Fibroblast of mammary gland (primary cell): Measurements from ENCODE around the gene RBM15.

ENCODE experiments used
- DNase-seq: peaks from one replicate; pipeline ENCODE4 v3.0.0-alpha.2; 2010; ENCODE audit warnings: low read depth
- H3K4me3 ChIP-seq: 2 replicates; pipeline ENCODE4 v1.5.1; 2011; ENCODE audit warnings: low read depth, mild to moderate bottlenecking, low read length, moderate library complexity; ENCODE audit not compliant: control insufficient read depth
- TF ChIP-seq, protein P1 (sequence below): conservative IDR thresholded peaks from 2 replicates; pipeline ENCODE4 v1.5.1; 2011; ENCODE audit warnings: low read depth, low read length, inconsistent platforms; ENCODE audit not compliant: control insufficient read depth, insufficient read depth

Gene RBM15, protein sequence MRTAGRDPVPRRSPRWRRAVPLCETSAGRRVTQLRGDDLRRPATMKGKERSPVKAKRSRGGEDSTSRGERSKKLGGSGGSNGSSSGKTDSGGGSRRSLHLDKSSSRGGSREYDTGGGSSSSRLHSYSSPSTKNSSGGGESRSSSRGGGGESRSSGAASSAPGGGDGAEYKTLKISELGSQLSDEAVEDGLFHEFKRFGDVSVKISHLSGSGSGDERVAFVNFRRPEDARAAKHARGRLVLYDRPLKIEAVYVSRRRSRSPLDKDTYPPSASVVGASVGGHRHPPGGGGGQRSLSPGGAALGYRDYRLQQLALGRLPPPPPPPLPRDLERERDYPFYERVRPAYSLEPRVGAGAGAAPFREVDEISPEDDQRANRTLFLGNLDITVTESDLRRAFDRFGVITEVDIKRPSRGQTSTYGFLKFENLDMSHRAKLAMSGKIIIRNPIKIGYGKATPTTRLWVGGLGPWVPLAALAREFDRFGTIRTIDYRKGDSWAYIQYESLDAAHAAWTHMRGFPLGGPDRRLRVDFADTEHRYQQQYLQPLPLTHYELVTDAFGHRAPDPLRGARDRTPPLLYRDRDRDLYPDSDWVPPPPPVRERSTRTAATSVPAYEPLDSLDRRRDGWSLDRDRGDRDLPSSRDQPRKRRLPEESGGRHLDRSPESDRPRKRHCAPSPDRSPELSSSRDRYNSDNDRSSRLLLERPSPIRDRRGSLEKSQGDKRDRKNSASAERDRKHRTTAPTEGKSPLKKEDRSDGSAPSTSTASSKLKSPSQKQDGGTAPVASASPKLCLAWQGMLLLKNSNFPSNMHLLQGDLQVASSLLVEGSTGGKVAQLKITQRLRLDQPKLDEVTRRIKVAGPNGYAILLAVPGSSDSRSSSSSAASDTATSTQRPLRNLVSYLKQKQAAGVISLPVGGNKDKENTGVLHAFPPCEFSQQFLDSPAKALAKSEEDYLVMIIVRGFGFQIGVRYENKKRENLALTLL

DNA sequence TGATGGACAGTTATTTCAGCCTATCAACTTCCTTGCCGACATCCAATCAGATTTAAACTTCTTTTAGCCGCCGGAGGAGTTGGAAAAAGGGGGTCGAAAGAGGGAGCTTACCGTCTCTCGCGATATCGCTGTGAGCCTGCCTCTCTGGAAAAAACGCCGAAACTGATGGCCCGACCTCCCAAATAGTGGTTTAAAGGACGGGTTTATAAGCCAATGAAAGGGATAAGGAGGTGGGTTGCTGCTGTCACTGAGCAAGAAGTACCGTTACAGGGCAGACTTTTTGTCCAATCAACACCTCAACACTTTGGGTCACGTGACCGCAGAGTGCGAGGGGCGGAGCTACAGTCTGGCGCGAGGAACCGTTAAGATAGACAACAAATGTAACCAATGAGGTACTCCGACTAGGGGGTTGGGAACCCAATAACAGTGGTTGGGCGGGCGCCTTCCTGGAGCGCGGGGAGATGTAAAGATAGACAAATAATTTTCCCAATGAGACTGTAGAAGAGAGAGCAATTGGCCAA lies at the start of gene RBM15:
RBM15 (plus strand) TSS at position 492 of the 521 bp plus-strand sequence; CDS start at position 521, 29 bp downstream.
- TF ChIP-seq, protein P1, sequence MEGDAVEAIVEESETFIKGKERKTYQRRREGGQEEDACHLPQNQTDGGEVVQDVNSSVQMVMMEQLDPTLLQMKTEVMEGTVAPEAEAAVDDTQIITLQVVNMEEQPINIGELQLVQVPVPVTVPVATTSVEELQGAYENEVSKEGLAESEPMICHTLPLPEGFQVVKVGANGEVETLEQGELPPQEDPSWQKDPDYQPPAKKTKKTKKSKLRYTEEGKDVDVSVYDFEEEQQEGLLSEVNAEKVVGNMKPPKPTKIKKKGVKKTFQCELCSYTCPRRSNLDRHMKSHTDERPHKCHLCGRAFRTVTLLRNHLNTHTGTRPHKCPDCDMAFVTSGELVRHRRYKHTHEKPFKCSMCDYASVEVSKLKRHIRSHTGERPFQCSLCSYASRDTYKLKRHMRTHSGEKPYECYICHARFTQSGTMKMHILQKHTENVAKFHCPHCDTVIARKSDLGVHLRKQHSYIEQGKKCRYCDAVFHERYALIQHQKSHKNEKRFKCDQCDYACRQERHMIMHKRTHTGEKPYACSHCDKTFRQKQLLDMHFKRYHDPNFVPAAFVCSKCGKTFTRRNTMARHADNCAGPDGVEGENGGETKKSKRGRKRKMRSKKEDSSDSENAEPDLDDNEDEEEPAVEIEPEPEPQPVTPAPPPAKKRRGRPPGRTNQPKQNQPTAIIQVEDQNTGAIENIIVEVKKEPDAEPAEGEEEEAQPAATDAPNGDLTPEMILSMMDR = no peak
- peak within 1 kb of the TSS; percentile 99 for H3K4me3 ChIP-seq
- peak; percentile 100 for DNase-seq

DNA sequence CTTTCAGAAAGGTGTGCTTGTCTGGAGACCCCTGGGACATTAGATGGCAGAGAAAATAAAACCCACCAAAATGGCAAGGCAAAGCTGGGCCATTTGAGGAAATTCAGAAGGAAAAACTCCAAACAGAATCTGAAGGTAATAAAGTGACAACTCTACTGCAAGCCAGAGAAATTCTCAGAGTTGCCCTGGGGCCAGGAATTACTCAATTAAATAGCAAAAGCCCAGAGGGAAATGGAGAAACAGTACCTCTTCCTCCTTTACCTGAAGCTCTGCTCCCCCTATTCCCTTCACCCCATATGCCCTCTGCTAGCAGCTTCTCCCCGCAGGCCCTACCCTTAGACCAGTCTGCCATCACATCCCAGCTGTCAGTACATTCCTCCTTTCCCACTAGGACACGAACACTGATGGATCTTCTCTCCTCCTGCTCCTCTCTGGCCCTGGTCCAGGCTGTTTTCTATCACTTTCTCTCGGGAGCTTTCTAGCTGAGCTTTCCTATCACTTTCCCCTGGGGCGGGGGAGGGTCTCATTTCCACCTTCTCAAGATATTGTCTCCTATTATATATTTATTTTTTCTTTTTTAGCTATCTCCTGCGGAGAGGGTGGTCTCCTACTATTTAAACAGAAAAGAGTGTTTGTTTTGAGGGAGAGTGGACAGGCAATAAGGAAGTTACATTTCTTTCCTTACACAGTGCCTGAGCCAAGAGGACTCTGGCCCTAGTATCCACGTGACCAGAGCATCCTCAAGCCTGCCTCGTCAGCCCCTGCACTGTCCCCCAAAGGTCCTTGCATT lies 47.7 kb upstream of the RBM15 start:
- H3K4me3 ChIP-seq = no peak overlapping the region
- DNase-seq = no peak
- TF ChIP-seq, protein P1 = no peak

DNA sequence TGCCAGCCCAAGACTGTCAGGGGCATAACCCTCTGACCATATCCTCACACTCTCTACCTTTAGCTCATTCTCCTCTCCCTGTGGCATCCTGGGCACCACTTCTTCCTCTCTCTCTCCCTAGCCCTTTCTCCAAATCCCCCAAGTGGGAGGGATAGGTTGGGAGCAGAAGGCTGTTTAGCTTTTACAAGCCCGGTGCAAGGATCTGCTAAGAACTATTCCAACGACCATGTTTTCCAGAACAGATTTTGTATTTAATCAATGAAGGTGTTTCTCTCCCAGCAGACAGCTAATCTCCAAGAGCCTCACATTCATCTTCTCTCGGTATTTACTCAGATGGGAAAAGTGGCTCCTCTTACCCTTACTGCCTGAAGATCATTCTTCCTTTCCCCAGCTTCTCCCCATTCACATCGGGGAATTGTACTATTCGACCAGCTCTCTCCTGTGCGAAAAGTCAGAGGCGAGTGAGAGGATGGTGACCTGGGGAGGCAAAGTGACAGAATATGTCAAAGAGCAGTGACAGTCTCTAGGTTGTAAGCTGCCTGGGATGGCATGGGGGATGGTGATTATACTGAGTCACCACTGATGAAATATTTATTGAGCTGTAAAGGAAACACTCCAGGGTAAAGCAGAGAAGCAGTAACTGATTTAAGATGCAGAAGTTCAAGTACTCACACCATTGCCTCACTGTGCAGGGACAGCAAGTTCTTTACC lies 47.0 kb upstream of the RBM15 start:
- H3K4me3 ChIP-seq = no peak overlapping the region
- TF ChIP-seq, protein P1 = no peak
- DNase-seq = peak; percentile 64

DNA sequence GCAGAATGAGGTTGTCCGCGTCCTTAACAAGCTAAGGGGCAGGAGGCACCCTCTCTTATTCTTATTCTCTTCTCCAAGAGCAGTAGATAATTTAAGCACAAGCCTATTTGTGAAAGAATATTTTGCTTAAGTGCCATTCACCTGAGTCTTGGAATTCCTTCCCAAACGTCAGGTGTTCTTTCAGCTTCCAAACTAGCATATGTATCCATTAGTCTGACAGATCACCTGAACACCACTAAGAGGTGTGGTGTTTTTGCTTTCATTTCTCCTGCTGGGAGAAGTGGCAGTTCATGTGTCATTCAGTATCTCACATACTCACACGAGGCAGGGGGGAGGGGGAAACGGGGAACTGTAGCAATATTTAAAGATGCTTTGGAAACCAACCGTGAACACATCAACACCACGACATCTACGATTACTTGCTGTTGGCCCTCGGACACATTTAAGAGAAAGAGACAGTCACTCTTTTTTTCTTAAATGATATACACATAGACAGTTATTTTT lies 45.5 kb upstream of the RBM15 start:
- DNase-seq = no peak
- no peak overlapping the region for H3K4me3 ChIP-seq
- TF ChIP-seq, protein P1 = no peak

DNA sequence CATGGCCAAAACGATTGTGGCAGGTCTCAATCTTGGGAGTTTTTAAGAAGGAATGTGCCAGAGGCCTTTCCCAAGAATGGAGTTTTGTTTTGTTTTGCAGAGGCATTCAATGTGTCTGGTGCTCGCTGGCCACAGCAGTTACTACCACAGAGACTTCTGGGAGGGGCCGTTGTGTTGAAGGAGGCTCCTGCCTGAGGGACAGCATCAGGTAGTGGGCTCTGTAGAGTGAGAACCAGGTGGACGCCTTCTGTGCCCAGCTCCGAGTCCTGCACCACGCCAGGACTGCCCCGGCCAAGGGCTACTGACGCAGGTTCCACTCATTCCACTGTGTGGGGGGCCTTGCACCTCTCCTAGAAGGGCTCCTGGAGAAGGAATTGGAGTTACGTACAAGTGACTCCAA lies 44.9 kb upstream of the RBM15 start:
- no peak overlapping the region for H3K4me3 ChIP-seq
- DNase-seq = no peak
- TF ChIP-seq, protein P1 = no peak
